Cardiac fibroblast (primary cell): ENCODE results near the gene F12.

Experiments
- DNase-seq, 2 donors: peaks; one replicate each; pipeline versions ENCODE4 v3.0.0 to v3.0.0-alpha.2; 2010; ENCODE audit warnings: low read depth in 2 of 2
- H3K4me3 ChIP-seq, 2 donors: replicated peaks in 1 of 2; 1 replicate in 1 of 2; 2 replicates in 1 of 2; pipeline ENCODE4 v1.5.1; 2011; ENCODE audit warnings: low read depth in 2 of 2, low read length in 2 of 2, mild to moderate bottlenecking in 2 of 2, moderate library complexity in 1 of 2
- CTCF ChIP-seq: IDR thresholded peaks from one replicate; pipeline ENCODE4 v1.5.1; 2011; ENCODE audit warnings: low read depth, mild to moderate bottlenecking, low read length, inconsistent platforms

F12 gene

GRCh38 chr5:177371120-177372033 is 38.0 kb downstream of the F12 start:
- peak overlapping the region; percentile 59 to 61 for H3K4me3 ChIP-seq
- no peak for TF ChIP-seq CTCF
- no peak for DNase-seq

- TF ChIP-seq CTCF: peak; percentile 69
- peak; percentile 81 to 96 for DNase-seq
- H3K4me3 ChIP-seq: peak overlapping the region; percentile 59 to 61
Measured at GRCh38 chr5:177370488-177371119, 38.8 kb downstream of the F12 start.

- no peak for DNase-seq
- TF ChIP-seq CTCF: no peak
- H3K4me3 ChIP-seq: no peak overlapping the region
Measured at GRCh38 chr5:177369645-177370440, 39.5 kb downstream of the F12 start.

DNA sequence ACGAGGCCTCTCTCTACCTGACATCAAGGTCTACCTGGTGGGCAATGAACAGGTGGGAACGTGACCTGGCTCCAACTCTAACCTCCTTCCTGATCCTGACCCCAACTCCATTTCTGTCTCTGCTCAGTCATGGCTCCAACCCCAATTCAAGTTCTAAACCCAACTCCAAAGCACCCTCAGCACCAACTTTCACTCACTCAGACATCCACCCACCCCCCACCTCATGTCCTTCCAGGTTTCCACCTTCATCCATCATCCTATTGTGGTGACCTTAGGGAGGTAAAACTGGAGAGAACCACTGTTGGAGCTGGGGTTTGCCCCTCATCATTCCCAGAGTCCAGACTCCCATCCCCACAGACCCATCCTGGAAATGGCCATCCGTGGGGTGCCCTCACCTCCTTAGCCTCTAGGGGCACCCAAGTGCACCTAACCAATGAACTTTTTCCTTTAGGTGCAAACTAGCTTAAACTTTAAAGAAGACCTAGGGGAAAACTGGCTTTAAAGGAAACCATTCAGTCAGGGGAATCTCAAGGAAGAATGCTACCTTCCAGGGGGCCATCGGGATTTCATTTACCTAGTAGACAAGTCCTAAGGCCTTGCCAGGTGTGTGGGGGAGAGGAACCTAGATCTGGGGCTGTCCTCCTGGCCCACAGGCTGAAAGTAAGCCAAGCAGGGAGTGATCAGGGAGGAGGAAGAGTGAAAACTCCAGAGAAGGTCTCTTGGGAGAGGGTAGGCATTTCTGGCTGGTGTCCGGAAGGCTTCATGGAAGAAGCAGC is 40.3 kb downstream of the F12 start:
- H3K4me3 ChIP-seq: no peak overlapping the region
- peak; percentile 25 to 32 for DNase-seq
- TF ChIP-seq CTCF: peak; percentile 82

DNA sequence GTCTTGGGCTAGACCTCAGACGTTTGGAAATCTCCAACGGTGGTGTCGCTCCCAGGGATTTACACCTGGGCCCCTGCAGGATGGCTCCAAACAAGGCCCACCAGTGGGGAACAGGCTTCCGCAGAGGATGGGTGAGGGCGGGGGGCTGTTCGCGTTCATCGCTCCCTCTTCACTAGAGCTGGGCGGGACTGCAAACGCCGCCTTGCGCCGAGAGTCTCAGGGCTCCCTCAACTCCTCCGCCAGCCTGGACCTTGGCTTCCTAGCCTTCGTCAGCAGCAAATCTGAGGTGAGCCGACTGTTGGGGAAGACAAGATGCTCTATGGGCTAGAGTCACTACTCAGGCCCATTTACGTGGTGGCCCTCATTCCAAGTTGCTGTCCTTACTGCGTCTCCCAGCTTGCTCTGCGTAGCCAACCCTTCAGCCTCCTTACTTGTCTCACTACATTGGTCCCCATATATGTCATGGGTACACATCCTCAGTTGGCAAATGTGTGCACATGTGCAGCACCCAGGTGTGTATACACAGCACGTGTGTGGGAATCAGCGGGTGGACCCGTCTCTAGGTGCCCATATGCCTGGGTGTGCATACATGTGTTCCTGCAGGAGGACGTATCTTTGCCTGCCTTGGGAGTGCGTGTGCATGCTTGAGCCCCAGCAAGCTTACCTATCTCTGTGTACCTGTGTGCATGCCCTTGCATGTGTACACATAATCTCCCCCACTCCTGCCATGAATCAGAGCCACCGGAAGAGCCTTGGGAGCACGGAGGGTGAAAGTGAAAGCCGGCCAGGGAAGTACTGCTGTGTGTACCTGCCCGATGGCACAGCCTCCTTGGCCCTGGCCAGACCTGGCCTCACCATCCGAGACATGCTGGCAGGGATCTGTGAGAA is 41.1 kb downstream of the F12 start:
- no peak overlapping the region for H3K4me3 ChIP-seq
- TF ChIP-seq CTCF: no peak
- no peak for DNase-seq
